NAMALWA (cell line): ENCODE results near the gene EPB41L3.

Source experiments
- DNase-seq: peaks from one replicate; pipeline ENCODE4 v3.0.0-alpha.2; 2015; ENCODE audit warnings: low spot score

Gene EPB41L3

DNA sequence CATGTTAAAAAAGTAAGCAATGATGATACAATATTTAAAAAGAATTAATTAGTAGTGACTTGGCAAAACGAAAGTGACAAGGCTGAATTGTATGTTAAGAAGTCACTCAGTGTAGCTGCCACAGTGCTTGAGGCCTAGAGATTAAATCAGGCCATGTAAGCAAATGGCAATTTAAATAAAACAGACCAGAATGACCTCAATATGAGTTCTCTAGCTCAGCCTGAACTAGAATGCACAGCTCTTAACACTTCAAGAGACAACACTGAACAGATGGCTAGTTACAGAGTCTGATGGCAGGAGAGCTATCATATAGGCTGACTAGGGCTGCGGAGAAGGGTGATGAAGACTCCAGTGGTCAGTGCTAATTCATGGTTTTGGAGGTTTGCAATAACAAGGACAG lies 130.3 kb downstream of the EPB41L3 start:
- no peak for DNase-seq

DNA sequence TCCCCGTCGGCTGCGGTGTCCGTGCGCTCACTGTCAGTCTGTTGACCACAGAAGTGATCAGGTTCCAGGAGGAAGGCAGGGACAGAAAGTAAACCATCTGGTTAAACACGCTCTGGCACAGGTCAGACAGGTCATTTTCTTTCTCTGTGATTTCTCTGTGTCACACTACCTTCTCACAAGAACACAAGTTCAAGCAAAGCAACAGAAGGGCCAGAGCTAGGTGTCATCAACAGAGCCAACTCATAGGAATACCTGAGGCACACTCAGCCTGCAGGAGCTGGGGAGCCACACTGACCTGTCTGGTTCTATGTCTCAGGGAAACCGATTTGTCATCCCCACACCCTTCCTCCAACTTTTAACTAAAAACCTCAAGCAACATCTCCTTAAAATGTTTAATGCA lies 133.2 kb downstream of the EPB41L3 start:
- no peak for DNase-seq

DNA sequence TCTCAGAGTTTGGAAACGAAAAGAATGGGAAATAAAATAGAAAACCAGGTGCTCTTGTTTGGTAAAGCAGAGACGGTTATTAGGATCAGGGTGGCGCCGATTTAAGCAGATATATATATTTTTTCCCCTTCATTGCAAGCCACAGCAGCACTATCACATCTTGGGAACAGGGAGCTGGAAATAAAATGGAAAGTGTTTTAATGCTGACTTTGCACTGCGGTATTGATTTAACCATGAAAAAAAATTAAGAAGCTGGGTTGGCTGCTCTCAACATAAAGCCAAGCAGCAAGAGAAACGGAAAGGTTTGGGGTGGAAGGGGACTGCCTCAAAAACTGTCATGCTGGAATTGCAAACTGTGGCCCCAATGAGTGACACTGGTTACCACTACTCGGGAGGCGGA lies 145.5 kb downstream of the EPB41L3 start:
- DNase-seq, result no peak

DNA sequence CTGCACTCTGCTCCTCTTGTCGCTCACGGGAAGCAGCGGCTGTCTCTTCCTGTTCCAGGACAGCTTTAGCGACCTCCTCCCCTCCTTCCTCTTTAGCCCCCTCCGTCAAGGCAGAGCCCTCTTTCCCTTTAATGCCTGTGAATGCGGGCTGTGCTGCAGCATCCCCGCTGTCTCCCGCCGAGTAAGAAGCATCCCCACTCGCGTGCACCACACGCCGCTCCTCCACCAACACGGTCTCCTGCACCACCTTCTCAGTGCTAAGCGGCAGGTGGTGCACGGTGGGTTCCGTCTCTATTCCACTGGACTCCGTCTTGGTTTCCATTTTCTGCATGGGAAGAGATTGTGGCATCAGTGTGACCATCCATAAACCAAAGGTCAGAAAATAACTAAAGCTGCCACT lies 146.7 kb downstream of the EPB41L3 start:
- no peak for DNase-seq

DNA sequence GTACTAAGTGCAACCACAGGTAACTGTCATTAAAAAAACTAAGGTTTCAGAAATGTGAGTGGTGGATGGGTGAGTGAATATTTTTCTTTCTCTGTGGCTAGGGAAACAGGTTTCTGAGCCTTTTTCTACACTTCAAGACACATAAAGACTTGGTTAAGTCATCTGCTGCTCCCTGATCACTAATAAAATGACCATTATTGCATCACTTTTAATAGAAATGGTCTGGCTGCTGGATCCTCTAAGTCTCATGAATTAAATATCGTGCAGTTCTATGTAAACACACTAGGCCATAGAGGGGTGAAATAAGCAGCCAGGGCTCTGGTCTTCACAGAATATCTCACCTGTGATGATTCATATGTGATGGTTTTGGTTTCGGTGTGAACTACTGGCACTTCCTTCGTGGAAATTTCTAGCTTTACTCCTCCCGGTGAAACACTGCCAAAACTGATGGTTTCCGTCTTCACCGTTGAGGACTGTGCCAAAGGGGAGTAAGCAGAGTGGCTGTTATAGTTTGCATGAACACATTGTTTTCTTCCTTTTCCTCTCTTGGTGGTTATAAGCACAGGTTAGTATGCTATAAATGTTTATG lies 147.8 kb downstream of the EPB41L3 start:
- DNase-seq, result no peak

DNA sequence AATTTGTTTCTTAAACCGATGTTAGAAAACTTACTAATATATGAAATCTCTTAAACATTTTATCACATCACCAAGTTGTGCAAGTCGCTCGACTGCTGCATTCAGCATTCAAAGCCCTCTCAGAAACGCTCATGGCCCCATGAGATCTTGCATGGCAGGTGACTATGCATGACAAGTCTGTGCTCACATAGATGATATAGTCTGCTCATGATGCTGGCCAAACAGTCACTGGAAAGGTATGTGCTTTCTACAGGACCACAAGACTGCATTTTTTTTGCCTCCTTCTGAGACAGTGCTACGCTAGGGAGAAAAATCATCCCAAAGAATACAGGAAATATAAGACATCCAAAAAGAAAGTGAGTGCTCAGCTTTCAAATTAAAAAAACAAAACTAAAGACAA lies 150.0 kb downstream of the EPB41L3 start:
- DNase-seq, result no peak

DNA sequence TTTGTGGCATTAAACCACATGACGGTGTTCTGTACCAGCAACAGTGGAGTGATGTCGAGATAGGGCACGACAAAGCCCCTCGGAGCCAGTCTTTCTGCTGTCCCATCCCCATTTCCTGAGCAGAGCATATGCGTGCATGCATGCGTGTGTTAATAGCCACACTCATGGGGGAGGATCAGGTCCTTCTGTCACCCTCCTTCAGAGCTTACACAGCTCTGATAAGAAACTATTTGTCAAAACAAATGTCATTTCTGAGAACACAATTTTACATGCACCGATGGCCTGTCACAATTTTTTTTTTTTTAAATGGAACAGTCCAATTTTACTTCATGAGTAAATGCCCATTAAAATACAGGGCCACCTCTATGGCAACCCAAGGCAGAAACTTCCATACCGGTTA lies 152.4 kb downstream of the EPB41L3 start:
- DNase-seq, result no peak

DNA sequence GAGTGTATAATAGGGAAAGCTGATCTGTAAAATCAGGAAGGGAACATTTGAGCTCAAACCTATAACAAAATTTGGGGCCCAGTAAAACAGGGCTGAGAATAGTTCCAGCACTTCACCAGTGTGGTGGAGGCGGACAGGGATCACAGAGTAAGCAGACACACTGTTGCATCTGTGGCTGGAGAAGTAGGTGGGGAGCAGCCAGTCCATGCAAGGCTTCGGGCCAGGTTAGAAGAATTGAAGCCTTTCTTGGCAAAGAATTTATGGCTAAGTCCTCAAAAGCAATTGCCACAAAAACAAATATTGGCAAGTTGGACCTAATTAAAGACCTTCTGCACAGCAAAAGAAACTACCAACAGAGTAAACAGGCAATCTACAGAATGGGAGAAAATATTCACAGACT lies 154.4 kb downstream of the EPB41L3 start:
- no peak for DNase-seq

DNA sequence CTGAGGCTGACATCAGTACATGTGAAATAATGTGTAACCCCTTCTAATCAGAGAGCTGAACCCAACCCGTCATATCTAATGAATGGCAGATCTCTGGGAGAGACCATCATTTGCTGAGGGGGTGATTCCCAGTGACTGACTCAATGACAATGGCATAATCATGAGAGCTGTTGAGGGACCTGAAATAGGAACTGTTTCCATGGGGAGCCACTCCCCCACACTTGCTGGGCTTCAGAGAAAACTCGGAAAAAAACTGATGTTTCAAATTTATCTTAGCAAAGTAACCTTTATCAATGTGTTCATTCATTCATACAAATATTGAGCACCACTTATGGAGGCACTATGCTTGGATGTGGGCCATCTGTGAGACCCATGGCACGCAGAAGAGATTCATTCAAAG lies 154.9 kb downstream of the EPB41L3 start:
- DNase-seq, result no peak

DNA sequence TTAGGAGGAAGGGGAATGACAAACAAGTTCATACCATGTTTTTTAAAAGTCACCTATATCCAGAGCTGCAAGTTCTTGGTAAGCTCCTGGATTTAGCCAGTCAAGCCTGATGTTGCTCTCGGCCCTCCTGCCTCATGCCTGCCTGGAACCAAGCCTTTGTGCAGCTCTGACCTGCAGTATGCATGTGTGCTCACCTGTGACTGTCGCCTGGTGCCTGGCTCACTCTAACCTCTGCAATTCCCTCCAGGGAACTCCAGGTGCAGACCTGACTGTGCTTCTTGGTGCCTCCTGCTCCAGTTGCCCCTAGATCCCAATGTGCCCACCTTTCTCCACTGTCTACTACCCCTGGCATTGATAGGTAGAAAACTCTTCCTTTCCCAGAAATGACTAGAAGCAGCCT lies 163.2 kb downstream of the EPB41L3 start:
- DNase-seq, result no peak

DNA sequence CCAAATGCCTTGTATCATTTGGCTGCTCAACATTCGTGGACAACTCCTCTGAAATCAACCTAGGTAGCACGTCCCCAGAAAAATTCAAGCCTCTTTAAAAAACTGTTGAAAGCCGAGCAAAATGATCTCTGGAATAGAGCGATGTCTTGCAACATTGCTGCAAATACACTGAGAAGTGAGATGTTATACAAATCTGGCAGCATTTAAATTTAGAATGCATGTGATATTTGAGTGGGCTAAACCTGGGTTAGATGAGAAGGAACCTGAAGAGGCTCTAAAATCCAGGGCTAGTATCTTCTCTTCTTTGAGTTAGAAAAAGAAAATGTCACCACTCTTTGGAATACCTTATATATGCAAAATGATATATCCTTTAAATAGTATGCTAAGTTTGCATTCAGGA lies 166.8 kb downstream of the EPB41L3 start:
- no peak for DNase-seq

DNA sequence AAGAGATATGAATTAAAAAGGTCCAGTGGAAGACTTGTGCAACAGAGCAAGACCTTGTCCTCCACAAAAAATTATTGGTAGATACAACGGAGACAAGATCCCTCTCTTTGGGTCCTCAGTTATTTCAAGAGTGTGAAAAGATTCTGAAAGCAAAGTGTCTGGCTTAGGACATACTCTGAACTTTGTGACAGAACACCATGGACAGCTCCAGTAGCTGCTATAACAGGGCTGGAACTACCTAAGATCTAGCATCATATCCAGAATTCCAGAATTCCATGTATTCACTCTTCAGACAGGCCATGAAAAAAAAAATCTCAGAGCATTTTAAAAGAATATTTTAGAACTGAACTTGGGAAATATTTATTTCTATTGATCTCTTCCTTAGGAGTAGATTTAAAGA lies 173.5 kb downstream of the EPB41L3 start:
- no peak for DNase-seq

DNA sequence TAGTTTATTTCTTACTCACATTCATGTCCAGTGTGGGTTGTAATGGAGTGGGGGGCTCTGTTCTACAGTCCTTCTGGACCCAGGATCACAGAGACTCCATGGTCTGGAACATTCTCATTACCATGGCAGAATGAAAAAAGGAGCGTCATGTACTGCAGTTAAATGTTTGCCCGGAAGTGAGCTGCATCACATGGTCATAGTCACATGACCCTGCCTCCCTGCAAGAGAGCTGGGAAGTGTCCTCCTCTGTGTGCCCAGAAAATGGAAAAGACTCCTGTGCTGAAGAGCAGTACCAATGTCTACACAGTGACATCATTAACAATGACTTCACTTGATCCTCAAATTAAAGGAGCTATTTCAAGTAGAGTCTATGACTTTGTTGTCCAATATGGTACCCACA lies 174.3 kb downstream of the EPB41L3 start:
- no peak for DNase-seq

DNA sequence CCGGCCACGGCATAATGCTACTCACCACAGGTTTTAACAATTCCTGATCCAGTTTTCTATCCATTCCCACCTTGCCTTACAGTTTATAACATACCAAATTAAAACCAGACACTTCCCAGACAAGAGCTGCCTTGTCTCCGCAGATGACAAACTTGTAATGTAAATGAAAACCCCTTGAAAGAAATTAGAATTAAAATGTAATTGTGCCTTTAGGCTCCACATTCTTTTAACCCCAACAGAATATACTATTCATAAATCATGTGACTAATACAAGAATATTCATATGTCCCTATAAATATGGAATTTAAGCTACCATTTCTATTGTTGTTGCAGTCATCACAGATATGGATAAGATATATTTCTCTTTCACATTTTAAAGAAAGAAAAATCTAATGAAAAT lies 178.4 kb downstream of the EPB41L3 start:
- DNase-seq, result no peak

DNA sequence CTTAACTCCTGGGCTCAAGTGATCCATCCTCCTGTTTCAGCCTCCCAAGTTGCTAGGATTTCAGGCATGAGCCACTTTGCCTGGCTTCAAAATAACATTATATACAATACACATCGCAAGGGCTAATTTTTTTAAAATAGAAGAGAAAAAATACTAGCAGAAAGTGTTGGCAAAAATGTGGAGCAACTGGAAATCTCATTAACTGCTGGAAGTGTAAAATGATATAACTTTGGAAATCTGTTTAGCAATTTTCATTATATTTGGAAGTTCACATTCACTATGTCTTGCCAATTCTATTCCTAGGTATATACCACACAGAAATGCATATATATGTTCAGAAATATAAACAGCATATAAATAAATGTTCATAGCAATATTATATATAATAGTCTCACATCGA lies 193.2 kb downstream of the EPB41L3 start:
- no peak for DNase-seq
